Stimulated activated CD8-positive, alpha-beta memory T cell treated with anti-CD3 and anti-CD28 coated beads, Interleukin-7, amount 100 ng/mL, for 4 hours (primary cell): ENCODE results near the gene TCF19.
A peak's percentile ranks its signal among the peaks of the same experiment; 100 is the strongest.

Experiments
- DNase-seq, 2 donors: peaks; one replicate each; pipeline ENCODE4 v3.0.0-alpha.2; 2020; ENCODE audit warnings: low read depth in 2 of 2

TCF19 gene

GRCh38 chr6:31128093-31128676 is 30.2 kb upstream of the TCF19 start:
- peak; percentile 30 to 47 for DNase-seq

GRCh38 chr6:31129130-31129529 is 29.3 kb upstream of the TCF19 start:
- DNase-seq, result no peak

GRCh38 chr6:31130751-31131150 is 27.6 kb upstream of the TCF19 start:
- no peak for DNase-seq

GRCh38 chr6:31131595-31131994 is 26.8 kb upstream of the TCF19 start:
- DNase-seq, result no peak

- DNase-seq, result no peak
These were observed 25.6 kb upstream of the TCF19 start for GRCh38 chr6:31132806-31133205.

- DNase-seq, result no peak
These were observed 22.7 kb upstream of the TCF19 start for GRCh38 chr6:31135710-31136109.

GRCh38 chr6:31138982-31139381 is 19.4 kb upstream of the TCF19 start, which contains the start of gene PSORS1C2:
Gene PSORS1C2 (minus strand): TSS chr6:31139066. CDS start chr6:31139026, 40 bp downstream.
- no peak for DNase-seq

GRCh38 chr6:31139599-31139998 is 18.8 kb upstream of the TCF19 start:
- DNase-seq, result no peak

- no peak for DNase-seq
These were observed 17.7 kb upstream of the TCF19 start for GRCh38 chr6:31140643-31141042.

- DNase-seq, result no peak
These were observed 16.0 kb upstream of the TCF19 start for GRCh38 chr6:31142361-31142761.

- no peak for DNase-seq
These were observed 15.2 kb upstream of the TCF19 start for GRCh38 chr6:31143148-31143547.

GRCh38 chr6:31144296-31144969 is 14.0 kb upstream of the TCF19 start:
- no peak for DNase-seq

GRCh38 chr6:31144970-31145340 is 13.4 kb upstream of the TCF19 start:
- no peak for DNase-seq

- DNase-seq, result no peak
These were observed 13.0 kb upstream of the TCF19 start for GRCh38 chr6:31145386-31145785.

GRCh38 chr6:31149827-31150447 is 8.5 kb upstream of the TCF19 start:
- DNase-seq, result no peak

- no peak for DNase-seq
These were observed 5.6 kb upstream of the TCF19 start for GRCh38 chr6:31152781-31153180.

- DNase-seq, result no peak
These were observed 4.0 kb upstream of the TCF19 start for GRCh38 chr6:31154436-31154835.

- DNase-seq, result no peak
These were observed 1.7 kb upstream of the TCF19 start for GRCh38 chr6:31156641-31157040.

GRCh38 chr6:31157513-31158139 is 763 bp upstream of the TCF19 start, which contains the start of gene CCHCR1:
Gene CCHCR1 (minus strand): TSS chr6:31157802. CDS start chr6:31157600, 202 bp downstream.
- DNase-seq, result no peak

- DNase-seq, result no peak
These were observed 770 bp downstream of the TCF19 start for GRCh38 chr6:31158863-31159855.
